HCT116 (cell line): ENCODE measurements around the gene TEPSIN.

Experiments used
- ATF3 ChIP-seq: IDR thresholded peaks from 2 replicates; pipeline ENCODE4 v1.6.1; 2012
- CBX3 ChIP-seq: IDR thresholded peaks from 2 replicates; pipeline ENCODE4 v1.6.1; 2012; ENCODE audit warnings: low read depth
- CTCF ChIP-seq, 3 experiments: fragments of 200-600 bp in 1 of 3; sonication (generic) in 1 of 3; IDR thresholded peaks in 2 of 3; conservative IDR thresholded peaks in 1 of 3; 2 replicates each; pipeline ENCODE4 v1.5.1; 2012 to 2017; ENCODE audit warnings: low read depth in 2 of 3, low read length in 2 of 3, antibody characterized with exemption in 1 of 3, borderline replicate concordance in 1 of 3, control low read depth in 1 of 3, mild to moderate bottlenecking in 1 of 3, mixed read lengths in 1 of 3, mixed run types in 1 of 3, moderate library complexity in 1 of 3; ENCODE audit not compliant: insufficient read depth in 1 of 3
- EZH2 ChIP-seq: fragments of 200-600 bp; sonication (generic); IDR thresholded peaks from 2 replicates; pipeline ENCODE4 v1.6.1; 2017; ENCODE audit warnings: antibody characterized with exemption, mixed run types
- EZH2phosphoT487 ChIP-seq: fragments of 200-600 bp; IDR thresholded peaks from 2 replicates; pipeline ENCODE4 v1.6.1; 2018; ENCODE audit warnings: antibody characterized with exemption, borderline replicate concordance
- JUND ChIP-seq: IDR thresholded peaks from 2 replicates; pipeline ENCODE4 v1.6.1; 2012
- POLR2A ChIP-seq: IDR thresholded peaks from 2 replicates; pipeline ENCODE4 v1.7.0; 2011; ENCODE audit warnings: borderline replicate concordance; ENCODE audit not compliant: insufficient read depth, insufficient read length; ENCODE audit errors: extremely low read depth
- REST ChIP-seq: IDR thresholded peaks from 2 replicates; pipeline ENCODE4 v1.6.1; 2012; ENCODE audit warnings: low read depth
- SIN3A ChIP-seq: IDR thresholded peaks from 2 replicates; pipeline ENCODE4 v1.6.1; 2012; ENCODE audit warnings: low read depth
- SRF ChIP-seq: IDR thresholded peaks from 2 replicates; pipeline ENCODE4 v1.6.1; 2012; ENCODE audit warnings: low read depth
- TCF7L2 ChIP-seq: IDR thresholded peaks from 2 replicates; pipeline ENCODE4 v1.7.0; 2011; ENCODE audit warnings: borderline replicate concordance, inconsistent platforms; ENCODE audit not compliant: insufficient read depth, insufficient read length; ENCODE audit errors: extremely low read depth
- YY1 ChIP-seq: IDR thresholded peaks from 2 replicates; pipeline ENCODE4 v1.6.1; 2011; ENCODE audit warnings: low read length, low read depth, moderate library complexity, mild to moderate bottlenecking; ENCODE audit not compliant: insufficient replicate concordance; ENCODE audit errors: extremely low read depth
- ZNF274 ChIP-seq: fragments of 200-500 bp; sonication (Bioruptor generic); IDR thresholded peaks from 2 replicates; pipeline ENCODE4 v1.6.1; 2014; ENCODE audit warnings: mild to moderate bottlenecking, low read depth, low read length, inconsistent platforms

DNA sequence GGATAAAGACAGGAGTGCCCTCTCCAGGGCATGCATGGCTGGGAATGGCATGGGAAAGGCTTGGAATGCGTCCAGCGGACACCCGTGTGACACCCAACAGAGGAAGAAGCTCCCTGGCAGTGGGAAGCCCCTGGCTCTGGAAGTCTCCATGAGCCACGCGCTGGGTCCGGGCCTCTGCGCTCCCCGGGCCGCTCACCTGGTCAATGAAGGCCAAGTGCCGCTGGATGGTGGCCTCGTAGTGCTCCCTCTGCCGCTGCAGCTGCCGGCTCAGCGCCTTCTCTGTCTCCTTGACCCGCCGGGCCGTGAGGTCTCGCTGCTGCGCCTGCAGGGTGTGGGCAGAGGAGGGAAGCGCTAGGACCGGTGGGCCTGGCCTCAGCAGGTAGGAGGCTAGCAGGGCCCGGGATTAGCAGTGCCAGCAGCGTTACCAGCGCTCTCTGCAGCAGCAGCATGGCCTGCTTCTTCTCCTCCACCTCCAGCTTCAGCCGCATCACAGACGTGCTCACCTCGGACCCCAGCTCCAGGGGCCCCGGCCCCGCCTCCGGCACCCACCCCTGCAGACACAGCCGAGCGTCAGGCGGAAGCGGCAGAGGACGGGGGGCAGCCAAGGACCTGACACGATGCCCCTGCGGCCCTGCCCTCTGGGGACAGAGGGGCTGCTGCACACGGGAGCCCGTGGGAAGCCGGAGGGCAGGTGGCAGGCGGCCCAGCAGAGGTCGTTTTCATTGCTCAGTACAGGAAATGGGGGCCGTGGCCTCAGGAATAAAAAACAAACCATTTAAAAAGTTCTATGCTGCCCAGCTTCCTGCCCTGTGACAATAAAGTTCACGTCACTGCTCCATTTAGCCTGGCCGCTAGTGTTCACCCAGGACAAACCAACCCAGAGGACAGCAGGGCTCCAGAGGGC is 42.1 kb downstream of the TEPSIN start:
- TF ChIP-seq SIN3A (no peak), REST (no peak), ATF3 (no peak), EZH2 (no peak), TCF7L2 (no peak), JUND (no peak), SRF (no peak), CTCF (IDR thresholded peaks at IDR 0.05 in 2 of 3, conservative IDR thresholded peaks at IDR 0.05 in 1 of 3; ENCODE audit: borderline replicate concordance in 1 of 3, insufficient read depth in 1 of 3, low read depth in 2 of 3, low read length in 2 of 3) (no peak), ZNF274 (no peak), YY1 (no peak), POLR2A (no peak), EZH2phosphoT487 (no peak), CBX3 (no peak)
